SW480 (cell line): ENCODE measurements around the gene AZU1.

Experiments
- DNase-seq: peaks from one replicate; pipeline ENCODE4 v3.0.0-alpha.2; 2016; ENCODE audit warnings: low spot score

Gene AZU1

GRCh38 chr19:855566-856120, 28.0 kb downstream of the AZU1 start:
- no peak for DNase-seq

GRCh38 chr19:858284-858683, 30.6 kb downstream of the AZU1 start:
- DNase-seq, result no peak

GRCh38 chr19:858868-859843, 31.5 kb downstream of the AZU1 start, which contains the start of gene CFD:
CFD (plus strand) TSS chr19:859664; CDS start chr19:859690, 26 bp downstream.
- no peak for DNase-seq

- DNase-seq, result no peak
Measured at GRCh38 chr19:861141-861755, 33.6 kb downstream of the AZU1 start.

GRCh38 chr19:861756-862580, 34.3 kb downstream of the AZU1 start:
- peak; percentile 65 for DNase-seq

- peak; percentile 47 for DNase-seq
Measured at GRCh38 chr19:862581-863314, 35.1 kb downstream of the AZU1 start.

- DNase-seq, result no peak
Measured at GRCh38 chr19:863315-863620, 35.6 kb downstream of the AZU1 start.

- no peak for DNase-seq
Measured at GRCh38 chr19:866769-867300, 39.2 kb downstream of the AZU1 start.

GRCh38 chr19:867301-867793, 39.7 kb downstream of the AZU1 start:
- no peak for DNase-seq

GRCh38 chr19:867855-868457, 40.3 kb downstream of the AZU1 start:
- no peak for DNase-seq

GRCh38 chr19:868458-869244, 41.0 kb downstream of the AZU1 start:
- DNase-seq, result no peak

- DNase-seq, result no peak
Measured at GRCh38 chr19:869245-870177, 41.9 kb downstream of the AZU1 start.

- DNase-seq, result no peak
Measured at GRCh38 chr19:870314-870713, 42.7 kb downstream of the AZU1 start.

- no peak for DNase-seq
Measured at GRCh38 chr19:870963-871401, 43.3 kb downstream of the AZU1 start.

GRCh38 chr19:871446-872265, 44.0 kb downstream of the AZU1 start:
- no peak for DNase-seq

- DNase-seq, result peak; percentile 64
Measured at GRCh38 chr19:872266-872951, 44.8 kb downstream of the AZU1 start.

GRCh38 chr19:873084-873483, 45.4 kb downstream of the AZU1 start:
- peak; percentile 58 for DNase-seq
